ENCODE data around the gene SASH3. TPM values are rescaled to one million over a fixed set of nuclear protein-coding genes. Genes with fewer than 3 reads are reported as not detected.

Gene SASH3
- total and polyA plus RNA-seq, 2 donors (not counting 1 experiment from before 2014, with no cell fraction given), result 224 to 240 TPM

DNA sequence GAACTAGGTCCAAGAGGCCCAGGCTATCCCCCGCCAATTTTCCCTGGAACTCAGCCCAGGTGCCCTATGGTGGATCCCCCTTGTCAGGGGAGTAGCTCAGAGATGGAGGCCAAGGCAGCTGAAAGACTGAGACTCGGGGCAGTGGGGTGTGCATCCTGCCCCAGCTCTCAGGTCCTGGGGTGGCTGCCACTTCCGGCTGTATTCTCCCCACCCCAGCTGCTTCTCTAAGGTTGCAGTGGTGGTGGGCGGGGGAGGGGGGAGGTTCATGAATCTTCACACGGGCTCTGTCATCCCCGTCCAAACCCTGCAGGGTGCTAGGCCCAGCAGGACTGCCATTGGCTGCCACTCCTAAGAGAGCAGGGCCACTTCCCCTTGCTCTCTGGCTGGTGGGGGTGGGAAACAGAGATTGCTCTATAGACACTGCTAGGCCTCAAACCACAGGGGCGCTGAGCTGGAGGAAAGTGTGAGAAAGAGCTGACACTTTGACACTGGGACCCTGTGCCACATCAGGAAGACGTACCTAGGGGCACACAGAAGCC, 1.5 kb downstream of the SASH3 start:
- no peaks in the 10 kb centered on the region for H3K9me3 ChIP-seq (ENCODE audit: control extremely low read depth in 1 of 3, control insufficient read depth in 2 of 3, insufficient read depth in 1 of 3, low read length in 2 of 3)
- H3K4me2 ChIP-seq (replicated peaks; ENCODE audit: low read depth, low read length, poor library complexity, severe bottlenecking), result peak overlapping the region; percentile 85
- H3K9ac ChIP-seq (ENCODE audit: low read length), result peak overlapping the region; percentile 82
- Mint-ChIP-seq H3K4me3 (peak overlapping the region; percentile 89), H3K27ac (peak overlapping the region; percentile 97), H3K27me3 (no peaks in the 10 kb centered on the region), H3K9me3 (ENCODE audit: insufficient read depth) (no peaks in the 10 kb centered on the region), H3K4me1 (peaks cover 66% of the 10 kb centered on the region)
- POLR2A ChIA-PET, result interaction anchor here (0.6 to 4.2 kb wide), 8 partner anchors 9 to 228 kb away, joined by 3 to 35 read pairs (median 13); no protein-coding TSS in a partner anchor
- WGBS (ENCODE audit: insufficient coverage), result 0% methylated on average over 1 of the region's 8 CpGs
- TF ChIP-seq EZH2 (IDR thresholded peaks at IDR 0.05; ENCODE audit: borderline replicate concordance, insufficient read depth, low read depth, low read length, poor library complexity, severe bottlenecking), result no peak
- TF ChIP-seq, protein P1, sequence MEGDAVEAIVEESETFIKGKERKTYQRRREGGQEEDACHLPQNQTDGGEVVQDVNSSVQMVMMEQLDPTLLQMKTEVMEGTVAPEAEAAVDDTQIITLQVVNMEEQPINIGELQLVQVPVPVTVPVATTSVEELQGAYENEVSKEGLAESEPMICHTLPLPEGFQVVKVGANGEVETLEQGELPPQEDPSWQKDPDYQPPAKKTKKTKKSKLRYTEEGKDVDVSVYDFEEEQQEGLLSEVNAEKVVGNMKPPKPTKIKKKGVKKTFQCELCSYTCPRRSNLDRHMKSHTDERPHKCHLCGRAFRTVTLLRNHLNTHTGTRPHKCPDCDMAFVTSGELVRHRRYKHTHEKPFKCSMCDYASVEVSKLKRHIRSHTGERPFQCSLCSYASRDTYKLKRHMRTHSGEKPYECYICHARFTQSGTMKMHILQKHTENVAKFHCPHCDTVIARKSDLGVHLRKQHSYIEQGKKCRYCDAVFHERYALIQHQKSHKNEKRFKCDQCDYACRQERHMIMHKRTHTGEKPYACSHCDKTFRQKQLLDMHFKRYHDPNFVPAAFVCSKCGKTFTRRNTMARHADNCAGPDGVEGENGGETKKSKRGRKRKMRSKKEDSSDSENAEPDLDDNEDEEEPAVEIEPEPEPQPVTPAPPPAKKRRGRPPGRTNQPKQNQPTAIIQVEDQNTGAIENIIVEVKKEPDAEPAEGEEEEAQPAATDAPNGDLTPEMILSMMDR (IDR thresholded peaks at IDR 0.05), result no peak
- peak overlapping the region; percentile 65 to 83 (median 78) for H3K4me3 ChIP-seq (ENCODE audit: control extremely low read depth in 1 of 5, extremely low read depth in 1 of 5, insufficient read depth in 1 of 5, low read depth in 2 of 5, low read length in 4 of 5)
- H3K36me3 ChIP-seq (replicated peaks in 1 of 2; ENCODE audit: control extremely low read depth in 1 of 2, control insufficient read depth in 1 of 2, extremely low read depth in 1 of 2, insufficient read depth in 2 of 2, low read length in 1 of 2), result peaks cover 0 to 33% of the 10 kb centered on the region in 2 experiments
- intact Hi-C loops (cut with micrococcal nuclease), result loop anchor here (1.0 to 5.0 kb wide), 4 partner anchors 8 to 104 kb away; partner anchors contain the start of gene XPNPEP2
- peak; percentile 86 for DNase-seq
- peaks cover 88% of the 10 kb centered on the region for H3K79me2 ChIP-seq (ENCODE audit: control insufficient read depth, insufficient read depth, low read length)
- peak; percentile 68 for ATAC-seq (ENCODE audit: low read depth)
- CTCF ChIA-PET, result interaction anchor here (1.1 to 4.5 kb wide), 9 partner anchors 9 to 104 kb away, joined by 3 to 32 read pairs (median 9); no protein-coding TSS in a partner anchor
- peak overlapping the region; percentile 97 to 99 for H3K27ac ChIP-seq (ENCODE audit: low read length in 2 of 2)
- H2AFZ ChIP-seq (ENCODE audit: insufficient read depth, low read depth, low read length, poor library complexity, severe bottlenecking), result no peak overlapping the region
- H3K4me1 ChIP-seq (ENCODE audit: control insufficient read depth in 2 of 2, insufficient read depth in 2 of 2, low read length in 2 of 2), result peaks cover 76 to 81% of the 10 kb centered on the region in 2 donors
- H4K20me1 ChIP-seq (ENCODE audit: control insufficient read depth, insufficient read depth, low read length, poor library complexity, severe bottlenecking), result peaks cover 45% of the 10 kb centered on the region
- no peaks in the 10 kb centered on the region for H3K27me3 ChIP-seq (replicated peaks in 1 of 4; ENCODE audit: control extremely low read depth in 1 of 4, control insufficient read depth in 3 of 4, insufficient read depth in 4 of 4, low read length in 3 of 4)
